ENCODE results near the gene MLXIPL.
"Not testable (repeated sequence)": the region's sequence is repeated elsewhere in the genome, so short reads cannot be mapped to it uniquely, and the experiment has no call there.

The MLXIPL gene

GRCh38 chr7:73586911-73587310, 37.4 kb downstream of the MLXIPL start:
- no peak overlapping the region for H3K4me3 ChIP-seq (ENCODE audit: low read depth, low read length)
- TF ChIP-seq, protein P1, sequence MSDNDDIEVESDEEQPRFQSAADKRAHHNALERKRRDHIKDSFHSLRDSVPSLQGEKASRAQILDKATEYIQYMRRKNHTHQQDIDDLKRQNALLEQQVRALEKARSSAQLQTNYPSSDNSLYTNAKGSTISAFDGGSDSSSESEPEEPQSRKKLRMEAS (IDR thresholded peaks at IDR 0.05; ENCODE audit: low read depth, low read length): no peak
- TF ChIP-seq MYC (IDR thresholded peaks at IDR 0.05; ENCODE audit: low read depth, low read length): no peak
- no peak for TF ChIP-seq CTCF (IDR thresholded peaks at IDR 0.05; ENCODE audit: low read depth, low read length)
- TF ChIP-seq POLR2A (IDR thresholded peaks at IDR 0.05; ENCODE audit: extremely low read depth, insufficient read length): no peak
- no peak for DNase-seq (ENCODE audit: low read depth)

DNA sequence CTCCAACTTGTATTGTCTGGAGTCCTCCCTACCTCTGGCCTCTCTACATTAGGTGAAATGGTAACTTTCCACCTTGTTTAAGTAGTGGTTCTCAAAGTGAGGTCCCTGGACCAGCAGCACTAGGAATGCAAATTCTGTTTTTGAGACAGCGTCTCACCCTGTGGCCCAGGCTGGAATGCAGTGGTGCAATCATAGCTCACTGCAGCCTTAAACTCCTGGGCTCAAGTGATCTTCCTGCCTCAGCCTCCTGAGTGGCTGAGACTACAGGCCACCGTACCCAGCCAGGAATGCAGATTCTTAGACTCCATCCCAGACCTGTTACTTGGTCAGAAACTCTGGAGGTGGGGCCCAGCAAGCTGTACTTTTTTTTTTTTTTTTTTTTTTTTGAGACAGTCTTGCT, 39.1 kb downstream of the MLXIPL start:
- DNase-seq (ENCODE audit: low read depth): no peak
- H3K4me3 ChIP-seq (ENCODE audit: low read depth, low read length): no peak overlapping the region
- no peak for TF ChIP-seq CTCF (IDR thresholded peaks at IDR 0.05; ENCODE audit: low read depth, low read length)
- TF ChIP-seq, protein P1 (IDR thresholded peaks at IDR 0.05; ENCODE audit: low read depth, low read length): no peak
- no peak for TF ChIP-seq POLR2A (IDR thresholded peaks at IDR 0.05; ENCODE audit: extremely low read depth, insufficient read length)

DNA sequence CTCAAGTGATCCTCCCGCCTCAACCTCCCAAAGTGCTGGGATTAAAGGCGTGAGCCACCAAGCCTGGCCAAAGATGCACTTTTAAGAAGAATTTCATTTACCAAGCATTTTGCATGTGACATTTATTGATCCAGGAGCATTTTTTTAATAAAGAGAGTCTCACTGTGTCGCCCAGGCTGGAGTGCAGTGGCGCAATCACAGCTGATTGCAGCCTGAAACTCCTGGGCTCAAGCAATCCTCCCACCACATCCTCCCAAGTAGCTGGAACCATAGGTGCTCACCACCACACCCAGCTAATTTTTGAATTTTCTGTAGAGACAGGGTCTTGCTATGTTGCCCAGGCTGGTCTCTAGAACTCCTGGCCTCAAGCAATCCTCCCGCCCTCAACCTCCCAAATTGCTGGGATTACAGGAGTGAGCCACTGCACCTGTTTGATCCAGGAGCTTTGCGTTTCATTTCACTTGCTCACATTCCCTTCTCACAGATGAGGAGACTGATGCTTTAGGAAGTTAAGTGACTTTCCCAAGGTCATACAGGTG, 41.6 kb downstream of the MLXIPL start:
- no peak overlapping the region for H3K4me3 ChIP-seq (ENCODE audit: low read depth, low read length)
- no peak for TF ChIP-seq CTCF (IDR thresholded peaks at IDR 0.05; ENCODE audit: low read depth, low read length)
- no peak for TF ChIP-seq POLR2A (IDR thresholded peaks at IDR 0.05; ENCODE audit: extremely low read depth, insufficient read length)
- TF ChIP-seq, protein P1 (IDR thresholded peaks at IDR 0.05; ENCODE audit: low read depth, low read length): no peak
- no peak for TF ChIP-seq MYC (IDR thresholded peaks at IDR 0.05; ENCODE audit: low read depth, low read length)
- DNase-seq (ENCODE audit: low read depth): no peak

DNA sequence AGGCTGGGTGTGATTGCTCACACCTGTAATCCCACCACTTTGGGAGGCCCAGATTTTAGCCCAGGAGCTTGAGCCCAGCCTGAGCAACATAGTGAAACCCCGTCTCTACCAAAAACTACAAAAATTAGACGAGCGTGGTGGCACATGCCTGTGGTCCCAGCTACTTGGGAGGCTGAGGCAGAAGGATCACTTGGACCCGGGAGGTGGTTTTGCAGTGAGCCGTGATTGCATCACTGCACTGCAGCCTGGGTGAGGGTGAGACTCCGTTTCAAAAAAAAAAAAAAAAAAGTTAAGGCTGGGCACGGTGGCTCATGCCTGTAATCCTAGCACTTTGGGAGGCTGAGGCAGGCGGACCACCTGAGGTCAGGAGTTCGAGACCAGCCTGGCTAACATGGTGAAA, 43.3 kb downstream of the MLXIPL start:
- DNase-seq (ENCODE audit: low read depth): peak; percentile 54
- H3K4me3 ChIP-seq (ENCODE audit: low read depth, low read length): not testable (repeated sequence)

GRCh38 chr7:73578342-73579128, 45.8 kb downstream of the MLXIPL start, which contains the start of gene TBL2:
Gene TBL2 (minus strand): TSS chr7:73578579. CDS start chr7:73578549, 30 bp downstream.
- DNase-seq (ENCODE audit: low read depth): peak; percentile 99
- H3K4me3 ChIP-seq (ENCODE audit: low read depth, low read length): peak within 1 kb of the TSS; percentile 77
- no peak for TF ChIP-seq CTCF (IDR thresholded peaks at IDR 0.05; ENCODE audit: low read depth, low read length)
- peak; percentile 84 for TF ChIP-seq MYC (IDR thresholded peaks at IDR 0.05; ENCODE audit: low read depth, low read length)
- TF ChIP-seq POLR2A (IDR thresholded peaks at IDR 0.05; ENCODE audit: extremely low read depth, insufficient read length): peak; percentile 99
- TF ChIP-seq, protein P1 (IDR thresholded peaks at IDR 0.05; ENCODE audit: low read depth, low read length): peak; percentile 80

GRCh38 chr7:73577627-73578341, 46.5 kb downstream of the MLXIPL start:
- peak overlapping the region; percentile 77 for H3K4me3 ChIP-seq (ENCODE audit: low read depth, low read length)
- TF ChIP-seq CTCF (IDR thresholded peaks at IDR 0.05; ENCODE audit: low read depth, low read length): no peak
- TF ChIP-seq MYC (IDR thresholded peaks at IDR 0.05; ENCODE audit: low read depth, low read length): no peak
- no peak for TF ChIP-seq POLR2A (IDR thresholded peaks at IDR 0.05; ENCODE audit: extremely low read depth, insufficient read length)
- TF ChIP-seq, protein P1 (IDR thresholded peaks at IDR 0.05; ENCODE audit: low read depth, low read length): no peak; the same call in 1 of the 2 replicates
- peak; percentile 54 for DNase-seq (ENCODE audit: low read depth)

Measured in NB4 (cell line).